B cell (primary cell): ENCODE data around the gene CNTN4. TPM values are rescaled to one million over a fixed set of nuclear protein-coding genes. Genes with fewer than 3 reads are reported as not detected.

ENCODE experiments used
- ATAC-seq: fragments of 200-7000 bp; cut with Tn5 transposase; one replicate; pipeline ENCODE4 v1.10.0; 2021; ENCODE audit warnings: low read depth, mild to moderate bottlenecking, moderate number of reproducible peaks, moderate library complexity
- CTCF ChIA-PET: fragments of 350-600 bp; sonication (Branson Sonifier 250); formaldehyde crosslinking; loops from one replicate; lab custom pipeline; 2021; ENCODE audit warnings: antibody characterized with exemption, inconsistent platforms; lab: Charles Lee
- POLR2A ChIA-PET: fragments of 350-600 bp; sonication (Branson Sonifier 250); formaldehyde crosslinking; loops from one replicate; lab custom pipeline; 2021; ENCODE audit warnings: antibody characterized with exemption; lab: Charles Lee
- DNase-seq: peaks from one replicate; pipeline ENCODE4 v3.0.0; 2013
- H2AFZ ChIP-seq: 2 replicates; pipeline ENCODE4 v1.6.1; 2012; ENCODE audit warnings: mild to moderate bottlenecking, low read depth, low read length; ENCODE audit not compliant: insufficient read depth, poor library complexity, severe bottlenecking
- H3K27ac ChIP-seq, 2 donors: 1 replicate in 1 of 2; 2 replicates in 1 of 2; pipeline ENCODE4 v1.5.1; 2012 to 2013; ENCODE audit warnings: low read length in 2 of 2, mild to moderate bottlenecking in 2 of 2, moderate library complexity in 1 of 2
- H3K27me3 ChIP-seq, 4 experiments: fragments of 200-600 bp in 1 of 4; sonication (generic) in 1 of 4; replicated peaks in 1 of 4; 1 replicate in 2 of 4; 2 replicates in 2 of 4; pipeline versions ENCODE4 v1.6.1 to v1.7.0; 2013 to 2016; ENCODE audit warnings: low read length in 3 of 4, mild to moderate bottlenecking in 2 of 4, mixed read lengths in 1 of 4, moderate library complexity in 1 of 4; ENCODE audit not compliant: insufficient read depth in 4 of 4, control insufficient read depth in 3 of 4; ENCODE audit errors: control extremely low read depth in 1 of 4
- H3K36me3 ChIP-seq, 2 experiments: replicated peaks in 1 of 2; 1 replicate in 1 of 2; 2 replicates in 1 of 2; pipeline versions ENCODE4 v1.6.1 to v1.7.1; 2013; ENCODE audit warnings: low read length in 1 of 2; ENCODE audit not compliant: insufficient read depth in 2 of 2, control insufficient read depth in 1 of 2; ENCODE audit errors: control extremely low read depth in 1 of 2, extremely low read depth in 1 of 2
- H3K4me1 ChIP-seq, 2 donors: fragments of 200-600 bp in 1 of 2; sonication (generic) in 1 of 2; 1 replicate in 1 of 2; 2 replicates in 1 of 2; pipeline versions ENCODE4 v1.5.1 to v1.6.1; 2013 to 2017; ENCODE audit warnings: low read length in 2 of 2; ENCODE audit not compliant: control insufficient read depth in 2 of 2, insufficient read depth in 2 of 2
- H3K4me2 ChIP-seq: replicated peaks from 2 replicates; pipeline ENCODE3; 2012; ENCODE audit warnings: mild to moderate bottlenecking, low read depth, low read length; ENCODE audit not compliant: poor library complexity, severe bottlenecking
- H3K4me3 ChIP-seq, 5 experiments: fragments of 200-600 bp in 1 of 5; sonication (generic) in 1 of 5; 1 replicate in 3 of 5; 2 replicates in 2 of 5; pipeline versions ENCODE4 v1.5.1 to v1.7.0; 2011 to 2016; ENCODE audit warnings: low read length in 4 of 5, mild to moderate bottlenecking in 4 of 5, low read depth in 2 of 5, control low read depth in 1 of 5, moderate library complexity in 1 of 5; ENCODE audit not compliant: insufficient read depth in 1 of 5; ENCODE audit errors: control extremely low read depth in 1 of 5, extremely low read depth in 1 of 5
- H3K79me2 ChIP-seq: fragments of 200-600 bp; sonication (generic); one replicate; pipeline ENCODE4 v1.6.0; 2016; ENCODE audit warnings: low read length; ENCODE audit not compliant: control insufficient read depth, insufficient read depth
- H3K9ac ChIP-seq: fragments of 200-600 bp; sonication (generic); 2 replicates; pipeline ENCODE4 v1.6.1; 2017; ENCODE audit warnings: mild to moderate bottlenecking, low read length, moderate library complexity
- H3K9me3 ChIP-seq, 3 donors: one replicate each; pipeline versions ENCODE4 v1.6.1 to v1.7.1; 2013; ENCODE audit warnings: low read length in 2 of 3; ENCODE audit not compliant: control insufficient read depth in 2 of 3, insufficient read depth in 1 of 3; ENCODE audit errors: control extremely low read depth in 1 of 3
- H4K20me1 ChIP-seq: 2 replicates; pipeline ENCODE4 v1.6.0; 2012; ENCODE audit warnings: mild to moderate bottlenecking, low read length; ENCODE audit not compliant: insufficient read depth, control insufficient read depth, poor library complexity, severe bottlenecking
- H3K27ac Mint-ChIP-seq: one replicate; pipeline ENCODE4 v1.8.0; 2021; ENCODE audit warnings: mixed read lengths
- H3K27me3 Mint-ChIP-seq: one replicate; pipeline ENCODE4 v1.8.0; 2021; ENCODE audit warnings: mixed read lengths
- H3K4me1 Mint-ChIP-seq: one replicate; pipeline ENCODE4 v1.8.0; 2021; ENCODE audit warnings: mixed read lengths
- H3K4me3 Mint-ChIP-seq: one replicate; pipeline ENCODE4 v1.8.0; 2021; ENCODE audit warnings: mixed read lengths
- H3K9me3 Mint-ChIP-seq: one replicate; pipeline ENCODE4 v1.8.0; 2022; ENCODE audit warnings: mixed read lengths; ENCODE audit not compliant: insufficient read depth
- EZH2 ChIP-seq: IDR thresholded peaks from 2 replicates; pipeline ENCODE4 v1.6.1; 2012; ENCODE audit warnings: borderline replicate concordance, low read depth, mild to moderate bottlenecking, moderate library complexity, low read length; ENCODE audit not compliant: insufficient read depth, poor library complexity, severe bottlenecking
- WGBS: methylation state at CpG from one replicate; pipeline ENCODE4 v1.1.5; 2013; ENCODE audit warnings: missing lambda C conversion rate; ENCODE audit not compliant: insufficient coverage; 5-methylcytosine and 5-hydroxymethylcytosine counted together
- intact Hi-C: fragments of 100-400 bp; cut with micrococcal nuclease; formaldehyde crosslinking; loops from one replicate; pipeline ENCODE4 v1.10.0; 2022
- polyA plus RNA-seq: library from polyadenylated mRNA; depleted of rRNA; stranded (reverse); fragments of >200 nt; gene quantifications from 2 replicates; pipeline ENCODE4 v1.2.3, GENCODE V29; 2012
- total RNA-seq, 2 donors: library from RNA; stranded (reverse); fragments of 120-200 nt in 1 of 2; gene quantifications; 1 replicate in 1 of 2; 2 replicates in 1 of 2; pipeline versions ENCODE4 v1.2.3 to v1.2.4, GENCODE V29; 2013 to 2022
- TF ChIP-seq, protein P1 (sequence below): fragments of 200-600 bp; IDR thresholded peaks from one replicate; pipeline ENCODE4 v1.8.0; 2022; ENCODE audit warnings: antibody characterized with exemption, mild to moderate bottlenecking

The CNTN4 gene
- total and polyA plus RNA-seq, 2 donors (not counting 1 experiment from before 2014, with no cell fraction given) = 0.05 TPM; not detected in 1

- no peak for ATAC-seq
Observed at GRCh38 chr3:2535206-2535605, 436.5 kb downstream of the CNTN4 start.

GRCh38 chr3:2536575-2536974 is 437.9 kb downstream of the CNTN4 start:
- H3K4me1 Mint-ChIP-seq = no peaks in the 10 kb centered on the region
- H3K9me3 Mint-ChIP-seq = no peaks in the 10 kb centered on the region
- no CpG with 5 or more reads among the region's 2 CpGs for WGBS

More at GRCh38 chr3:2535206-2535605, 436.5 kb downstream of the CNTN4 start:
- Histone ChIP-seq H3K4me1 (no peaks in the 10 kb centered on the region), H3K27me3 (no peaks in the 10 kb centered on the region), H3K27ac (no peak overlapping the region), H3K9ac (no peak overlapping the region), H3K4me2 (no peak overlapping the region), H2AFZ (no peak overlapping the region), H3K36me3 (no peaks in the 10 kb centered on the region), H3K79me2 (no peaks in the 10 kb centered on the region), H3K4me3 (no peak overlapping the region), H3K9me3 (peaks cover 0 to 4% (median 0%) of the 10 kb centered on the region in 3 donors), H4K20me1 (no peaks in the 10 kb centered on the region)
- no CpG with 5 or more reads among the region's 1 CpG for WGBS
- H3K27me3 Mint-ChIP-seq = no peaks in the 10 kb centered on the region
- no peak overlapping the region for H3K4me3 Mint-ChIP-seq
- H3K9me3 Mint-ChIP-seq = no peaks in the 10 kb centered on the region
- TF ChIP-seq, protein P1, sequence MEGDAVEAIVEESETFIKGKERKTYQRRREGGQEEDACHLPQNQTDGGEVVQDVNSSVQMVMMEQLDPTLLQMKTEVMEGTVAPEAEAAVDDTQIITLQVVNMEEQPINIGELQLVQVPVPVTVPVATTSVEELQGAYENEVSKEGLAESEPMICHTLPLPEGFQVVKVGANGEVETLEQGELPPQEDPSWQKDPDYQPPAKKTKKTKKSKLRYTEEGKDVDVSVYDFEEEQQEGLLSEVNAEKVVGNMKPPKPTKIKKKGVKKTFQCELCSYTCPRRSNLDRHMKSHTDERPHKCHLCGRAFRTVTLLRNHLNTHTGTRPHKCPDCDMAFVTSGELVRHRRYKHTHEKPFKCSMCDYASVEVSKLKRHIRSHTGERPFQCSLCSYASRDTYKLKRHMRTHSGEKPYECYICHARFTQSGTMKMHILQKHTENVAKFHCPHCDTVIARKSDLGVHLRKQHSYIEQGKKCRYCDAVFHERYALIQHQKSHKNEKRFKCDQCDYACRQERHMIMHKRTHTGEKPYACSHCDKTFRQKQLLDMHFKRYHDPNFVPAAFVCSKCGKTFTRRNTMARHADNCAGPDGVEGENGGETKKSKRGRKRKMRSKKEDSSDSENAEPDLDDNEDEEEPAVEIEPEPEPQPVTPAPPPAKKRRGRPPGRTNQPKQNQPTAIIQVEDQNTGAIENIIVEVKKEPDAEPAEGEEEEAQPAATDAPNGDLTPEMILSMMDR = no peak
- no peak for TF ChIP-seq EZH2
- ChIA-PET POLR2A (no interaction called here), CTCF (no interaction called here)
- no peaks in the 10 kb centered on the region for H3K4me1 Mint-ChIP-seq
- intact Hi-C loops = no loop called here
- no peak for DNase-seq
- H3K27ac Mint-ChIP-seq = no peak overlapping the region

More at GRCh38 chr3:2536575-2536974, 437.9 kb downstream of the CNTN4 start:
- Histone ChIP-seq H3K4me1 (no peaks in the 10 kb centered on the region), H3K36me3 (no peaks in the 10 kb centered on the region), H3K4me2 (no peak overlapping the region), H3K9ac (no peak overlapping the region), H3K79me2 (no peaks in the 10 kb centered on the region), H3K4me3 (no peak overlapping the region), H3K27me3 (no peaks in the 10 kb centered on the region), H3K27ac (no peak overlapping the region), H3K9me3 (peaks cover 0 to 4% (median 0%) of the 10 kb centered on the region in 3 donors), H2AFZ (no peak overlapping the region), H4K20me1 (no peaks in the 10 kb centered on the region)
- intact Hi-C loops = no loop called here
- ATAC-seq (no peak), DNase-seq (no peak)
- ChIA-PET POLR2A (no interaction called here), CTCF (no interaction called here)
- no peaks in the 10 kb centered on the region for H3K27me3 Mint-ChIP-seq
- H3K27ac Mint-ChIP-seq = no peak overlapping the region
- no peak overlapping the region for H3K4me3 Mint-ChIP-seq
- TF ChIP-seq EZH2 = no peak
- TF ChIP-seq, protein P1 = no peak
